ENCODE results near the gene PARM1.

The PARM1 gene

GRCh38 chr4:74968456-74969164 lies 35.7 kb downstream of the PARM1 start:
- TF ChIP-seq SPI1 (IDR thresholded peaks at IDR 0.05; ENCODE audit: borderline replicate concordance, low read depth) (peak; percentile 36; the same call in 1 of the 2 replicates), CTCF (IDR thresholded peaks at IDR 0.05; ENCODE audit: insufficient read depth, low read length) (no peak)
- Histone ChIP-seq H3K27me3 (ENCODE audit: insufficient read depth, poor library complexity, severe bottlenecking) (no peaks in the 10 kb centered on the region), H3K27ac (replicated peaks) (no peak overlapping the region), H3K4me3 (replicated peaks; ENCODE audit: insufficient read depth, low read length) (no peak overlapping the region)
- DNase-seq (ENCODE audit: low read depth in 1 of 2, low spot score in 1 of 2): no peak

GRCh38 chr4:74969507-74970474 lies 36.9 kb downstream of the PARM1 start:
- Histone ChIP-seq H3K27me3 (ENCODE audit: insufficient read depth, poor library complexity, severe bottlenecking) (no peaks in the 10 kb centered on the region), H3K4me3 (replicated peaks; ENCODE audit: insufficient read depth, low read length) (no peak overlapping the region), H3K27ac (replicated peaks) (no peak overlapping the region)
- DNase-seq (ENCODE audit: low read depth in 1 of 2, low spot score in 1 of 2): no peak
- TF ChIP-seq REST (IDR thresholded peaks at IDR 0.05; ENCODE audit: insufficient replicate concordance, low read depth): no peak
- no peak for TF ChIP-seq SPI1 (IDR thresholded peaks at IDR 0.05; ENCODE audit: borderline replicate concordance, low read depth)
- no peak for TF ChIP-seq GABPA (IDR thresholded peaks at IDR 0.05; ENCODE audit: low read depth)
- TF ChIP-seq CTCF (IDR thresholded peaks at IDR 0.05; ENCODE audit: insufficient read depth, low read length): no peak
- no peak for TF ChIP-seq POLR2AphosphoS5 (IDR thresholded peaks at IDR 0.05; ENCODE audit: low read depth)

GRCh38 chr4:74970577-74970976 lies 37.7 kb downstream of the PARM1 start:
- DNase-seq (ENCODE audit: low read depth in 1 of 2, low spot score in 1 of 2): no peak
- TF ChIP-seq REST (IDR thresholded peaks at IDR 0.05; ENCODE audit: insufficient replicate concordance, low read depth): no peak
- TF ChIP-seq GABPA (IDR thresholded peaks at IDR 0.05; ENCODE audit: low read depth): no peak
- TF ChIP-seq CTCF (IDR thresholded peaks at IDR 0.05; ENCODE audit: insufficient read depth, low read length): no peak
- no peak for TF ChIP-seq SPI1 (IDR thresholded peaks at IDR 0.05; ENCODE audit: borderline replicate concordance, low read depth)
- no peak for TF ChIP-seq POLR2AphosphoS5 (IDR thresholded peaks at IDR 0.05; ENCODE audit: low read depth)
- Histone ChIP-seq H3K27me3 (ENCODE audit: insufficient read depth, poor library complexity, severe bottlenecking) (no peaks in the 10 kb centered on the region), H3K27ac (replicated peaks) (no peak overlapping the region), H3K4me3 (replicated peaks; ENCODE audit: insufficient read depth, low read length) (no peak overlapping the region)
